ENCODE results near the gene B3GNT9. TPM values are rescaled to one million over a fixed set of nuclear protein-coding genes. Genes with fewer than 3 reads are reported as not detected.

Gene B3GNT9
- total RNA-seq, 4 donors from 2014 or later = 2.8 to 5.9 (median 4.6) TPM

DNA sequence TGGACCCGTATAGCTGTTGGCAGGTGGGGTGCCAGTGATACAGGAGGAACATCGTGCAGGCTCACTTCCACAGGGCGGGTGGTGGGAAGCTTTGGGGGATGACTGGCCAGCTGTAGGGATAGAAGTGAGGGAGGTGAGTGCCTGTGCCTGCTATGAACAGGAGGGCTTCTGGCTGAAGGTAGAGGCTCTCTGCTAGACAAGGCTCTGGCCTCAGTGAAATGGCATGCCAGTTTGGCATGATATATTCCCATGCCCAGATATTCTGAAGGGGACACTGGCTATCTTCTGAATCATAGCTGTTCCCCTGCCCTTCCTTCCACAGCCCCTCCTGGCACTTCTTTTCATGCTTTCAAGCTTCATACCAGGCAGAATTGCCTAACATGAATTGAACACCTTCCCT lies 21.9 kb downstream of the B3GNT9 start:
- TF ChIP-seq, protein P1, sequence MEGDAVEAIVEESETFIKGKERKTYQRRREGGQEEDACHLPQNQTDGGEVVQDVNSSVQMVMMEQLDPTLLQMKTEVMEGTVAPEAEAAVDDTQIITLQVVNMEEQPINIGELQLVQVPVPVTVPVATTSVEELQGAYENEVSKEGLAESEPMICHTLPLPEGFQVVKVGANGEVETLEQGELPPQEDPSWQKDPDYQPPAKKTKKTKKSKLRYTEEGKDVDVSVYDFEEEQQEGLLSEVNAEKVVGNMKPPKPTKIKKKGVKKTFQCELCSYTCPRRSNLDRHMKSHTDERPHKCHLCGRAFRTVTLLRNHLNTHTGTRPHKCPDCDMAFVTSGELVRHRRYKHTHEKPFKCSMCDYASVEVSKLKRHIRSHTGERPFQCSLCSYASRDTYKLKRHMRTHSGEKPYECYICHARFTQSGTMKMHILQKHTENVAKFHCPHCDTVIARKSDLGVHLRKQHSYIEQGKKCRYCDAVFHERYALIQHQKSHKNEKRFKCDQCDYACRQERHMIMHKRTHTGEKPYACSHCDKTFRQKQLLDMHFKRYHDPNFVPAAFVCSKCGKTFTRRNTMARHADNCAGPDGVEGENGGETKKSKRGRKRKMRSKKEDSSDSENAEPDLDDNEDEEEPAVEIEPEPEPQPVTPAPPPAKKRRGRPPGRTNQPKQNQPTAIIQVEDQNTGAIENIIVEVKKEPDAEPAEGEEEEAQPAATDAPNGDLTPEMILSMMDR (IDR thresholded peaks at IDR 0.05; ENCODE audit: low read depth) = no peak

DNA sequence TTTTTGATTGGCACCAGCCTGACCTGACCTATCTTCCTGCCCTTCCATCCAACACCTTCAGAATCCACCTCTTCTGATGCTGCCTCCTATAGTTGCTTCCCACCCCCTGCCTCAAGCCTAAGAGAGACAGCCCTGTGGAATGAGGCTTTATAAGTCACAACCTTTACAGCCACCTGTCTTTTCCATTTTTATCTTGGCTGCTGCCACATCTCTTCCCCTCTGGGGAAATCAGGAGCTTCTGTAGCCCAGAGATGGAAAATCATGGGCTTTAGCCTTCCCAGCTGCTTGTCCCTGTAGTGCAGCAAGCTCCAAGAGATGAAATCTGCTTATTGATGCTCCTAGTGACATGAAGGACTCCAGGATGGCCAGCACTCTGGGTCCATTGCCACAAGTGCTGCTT lies 22.4 kb downstream of the B3GNT9 start:
- TF ChIP-seq, protein P1 (IDR thresholded peaks at IDR 0.05; ENCODE audit: low read depth) = no peak

DNA sequence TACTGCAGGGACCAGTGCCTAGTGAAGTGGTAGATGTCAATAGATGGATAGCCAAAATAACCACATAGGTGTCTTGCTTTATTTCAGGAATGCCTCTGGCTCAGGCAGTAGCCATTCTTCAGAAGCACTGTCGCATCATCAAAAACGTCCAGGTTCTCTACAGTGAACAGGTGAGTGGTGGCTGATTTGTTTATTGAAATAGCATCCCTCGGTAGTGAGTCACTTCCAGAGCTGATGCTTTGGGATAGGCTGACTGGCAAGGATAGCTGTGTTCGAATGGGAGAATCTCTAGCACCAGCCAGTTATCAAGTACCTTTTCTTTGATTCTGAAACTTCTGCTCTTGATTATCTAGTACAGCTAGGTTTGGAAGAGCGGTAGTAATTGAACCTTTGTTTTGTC lies 30.8 kb downstream of the B3GNT9 start:
- TF ChIP-seq, protein P1 (IDR thresholded peaks at IDR 0.05; ENCODE audit: low read depth) = no peak

DNA sequence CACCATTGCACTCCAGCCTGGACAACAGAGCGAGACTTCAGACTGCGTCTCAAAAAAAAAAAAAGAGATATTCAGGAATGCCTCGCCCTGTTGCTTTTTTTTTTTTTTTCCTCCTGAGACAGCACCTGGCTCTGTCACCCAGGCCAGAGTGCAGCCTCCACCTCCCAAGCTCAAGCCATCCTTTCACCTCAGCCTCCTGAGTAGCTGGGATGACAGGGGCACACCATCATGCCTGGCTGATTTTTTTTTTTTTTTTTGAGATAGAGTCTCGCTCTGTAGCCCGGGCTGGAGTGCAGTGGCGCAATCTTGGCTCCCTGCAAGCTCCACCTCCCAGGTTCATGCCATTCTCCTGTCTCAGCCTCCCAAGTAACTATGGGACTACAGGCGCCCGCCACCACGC lies 33.1 kb downstream of the B3GNT9 start:
- TF ChIP-seq, protein P1 (IDR thresholded peaks at IDR 0.05; ENCODE audit: low read depth) = no peak

DNA sequence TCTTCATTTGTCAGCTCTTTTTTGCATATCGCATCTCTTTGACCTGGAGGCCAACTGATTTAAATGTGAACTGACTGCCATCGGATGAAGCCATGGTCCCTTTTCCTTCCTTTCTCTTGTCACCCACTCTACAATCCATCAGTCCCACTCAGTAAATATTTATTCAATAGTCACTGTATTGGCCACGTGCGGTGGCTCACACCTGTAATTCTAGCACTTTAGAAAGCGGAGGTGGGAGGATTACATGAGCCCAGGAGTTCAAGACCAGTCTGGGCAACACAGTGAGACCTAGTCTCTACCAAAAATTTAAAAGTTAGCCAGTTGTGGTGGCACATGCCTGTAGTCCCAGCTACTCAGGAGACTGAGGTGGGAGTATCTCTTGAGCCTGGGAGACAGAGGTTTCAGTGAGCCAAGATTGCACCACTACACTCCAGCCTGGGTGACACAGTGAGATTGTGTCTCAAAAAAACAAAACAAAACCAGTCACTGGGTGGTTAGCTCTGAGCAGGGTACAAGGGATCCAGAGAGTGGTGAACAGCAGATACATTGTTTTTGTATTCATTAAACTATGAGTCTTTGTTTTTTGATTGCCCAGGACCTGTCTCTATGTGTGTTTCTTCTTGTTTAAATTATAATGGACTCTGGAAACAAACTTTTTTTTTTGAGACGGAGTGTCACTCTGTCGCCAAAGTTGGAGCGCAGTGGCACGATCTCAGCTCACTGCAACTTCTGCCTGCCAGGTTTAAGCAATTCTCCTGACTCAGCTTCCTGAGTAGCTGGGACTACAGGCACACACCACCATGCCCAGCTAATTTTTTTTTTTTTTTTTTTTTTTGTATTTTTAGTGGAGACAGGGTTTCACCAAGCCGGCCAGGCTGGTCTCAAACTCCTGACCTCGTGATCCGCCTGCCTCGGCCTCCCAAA lies 34.1 kb downstream of the B3GNT9 start:
- TF ChIP-seq, protein P1 (IDR thresholded peaks at IDR 0.05; ENCODE audit: low read depth) = no peak

DNA sequence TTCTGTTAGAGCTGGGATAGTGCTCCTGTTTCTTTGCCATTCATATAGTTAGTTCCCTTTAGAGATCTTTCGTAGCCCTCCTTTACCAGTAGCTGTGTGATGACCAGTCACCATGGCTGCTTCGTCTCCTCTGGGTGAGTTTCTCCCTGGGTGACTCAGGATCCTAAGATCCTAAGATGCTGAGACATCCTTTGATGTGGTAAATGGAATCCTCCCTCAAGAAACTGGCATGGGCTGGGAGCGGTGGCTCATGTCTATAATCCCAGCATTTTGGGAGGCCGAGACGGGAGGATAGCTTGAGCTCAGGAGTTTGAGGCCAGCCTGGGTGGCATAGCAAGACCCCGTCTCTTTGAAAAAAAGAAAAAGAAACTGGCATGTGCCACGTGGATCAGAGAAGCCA lies 35.2 kb downstream of the B3GNT9 start:
- TF ChIP-seq, protein P1 (IDR thresholded peaks at IDR 0.05; ENCODE audit: low read depth) = no peak

DNA sequence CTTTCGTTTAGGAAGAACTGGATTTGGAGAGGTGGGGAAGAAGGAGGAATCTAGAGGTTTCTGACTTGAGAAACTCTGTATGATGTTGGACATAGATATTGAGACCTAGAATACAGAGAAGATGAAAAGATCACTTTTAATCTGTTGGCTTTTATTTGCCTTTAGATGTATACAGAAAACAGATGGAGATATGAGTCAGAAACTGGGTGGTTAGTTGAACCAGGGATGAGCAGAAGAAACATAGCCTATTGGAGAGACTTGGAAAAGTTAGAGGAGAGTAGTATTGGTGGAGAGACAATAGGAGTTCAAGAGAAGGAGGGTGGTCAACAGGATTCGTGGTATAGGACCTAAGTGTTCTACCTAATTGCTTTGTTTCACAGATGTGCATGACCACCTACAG lies 36.0 kb downstream of the B3GNT9 start:
- TF ChIP-seq, protein P1 (IDR thresholded peaks at IDR 0.05; ENCODE audit: low read depth) = no peak

Data from subcutaneous adipose tissue (tissue), 4 donors.